Gastroesophageal sphincter (tissue), 3 donors: ENCODE measurements around the gene MAPK11.

Source experiments
- CTCF ChIP-seq, 4 experiments: fragments of 200-600 bp in 2 of 4; fragments of 450-650 bp in 2 of 4; sonication (generic) in 1 of 4; IDR thresholded peaks; one replicate each; pipeline ENCODE4 v1.5.1; 2017 to 2019; ENCODE audit warnings: antibody characterized with exemption in 4 of 4, mild to moderate bottlenecking in 2 of 4, moderate library complexity in 2 of 4
- POLR2AphosphoS5 ChIP-seq: sonication (generic); formaldehyde crosslinking; IDR thresholded peaks from one replicate; pipeline ENCODE4 v1.6.1; 2017; ENCODE audit warnings: antibody characterized with exemption

GRCh38 chr22:50259302-50259701, 10.9 kb downstream of the MAPK11 start:
- TF ChIP-seq CTCF (IDR thresholded peaks at IDR 0.05) (no peak), POLR2AphosphoS5 (no peak)
